CD4-positive, CD25-positive, alpha-beta regulatory T cell (primary cell): Measurements from ENCODE around the gene RBM25. TPM values are rescaled to one million over a fixed set of nuclear protein-coding genes. Genes with fewer than 3 reads are reported as not detected.
"Not testable (repeated sequence)": the region's sequence is repeated elsewhere in the genome, so short reads cannot be mapped to it uniquely, and the experiment has no call there.

Source experiments
- ATAC-seq, 2 donors: fragments of 150-1000 bp; cut with Tn5 transposase; one replicate each; pipeline ENCODE4 v1.10.0; 2021; ENCODE audit warnings: low read depth in 2 of 2, moderate number of reproducible peaks in 2 of 2, moderate library complexity in 1 of 2
- DNase-seq, 3 donors: peaks; one replicate each; pipeline versions ENCODE4 v3.0.0 to v3.0.0-alpha.2; 2012 to 2022; ENCODE audit warnings: mixed read lengths in 1 of 3
- H3K27ac ChIP-seq: one replicate; pipeline ENCODE4 v1.7.0; 2013; ENCODE audit warnings: mild to moderate bottlenecking, low read length; ENCODE audit not compliant: insufficient read depth, poor library complexity, severe bottlenecking
- H3K27me3 ChIP-seq: one replicate; pipeline ENCODE4 v1.7.0; 2013; ENCODE audit warnings: low read length; ENCODE audit not compliant: control insufficient read depth, insufficient read depth
- H3K36me3 ChIP-seq: one replicate; pipeline ENCODE4 v1.7.0; 2013; ENCODE audit warnings: mild to moderate bottlenecking, low read length, moderate library complexity; ENCODE audit not compliant: control insufficient read depth, insufficient read depth
- H3K4me1 ChIP-seq: 2 replicates; pipeline ENCODE4 v1.7.0; 2013; ENCODE audit warnings: mild to moderate bottlenecking, low read length; ENCODE audit not compliant: insufficient read depth, control insufficient read depth, poor library complexity, severe bottlenecking
- H3K4me3 ChIP-seq: one replicate; pipeline ENCODE4 v1.7.0; 2013; ENCODE audit warnings: low read depth, mild to moderate bottlenecking, low read length, moderate library complexity
- H3K9me3 ChIP-seq, 2 experiments: 1 replicate in 1 of 2; 2 replicates in 1 of 2; pipeline ENCODE4 v1.7.0; 2013; ENCODE audit warnings: low read length in 2 of 2, mild to moderate bottlenecking in 1 of 2, moderate library complexity in 1 of 2; ENCODE audit not compliant: control insufficient read depth in 2 of 2
- H3K27ac Mint-ChIP-seq, 3 donors: one replicate each; pipeline ENCODE4 v1.8.0; 2020 to 2022; ENCODE audit warnings: mild to moderate bottlenecking in 3 of 3, mixed read lengths in 3 of 3, moderate library complexity in 2 of 3
- H3K27me3 Mint-ChIP-seq: one replicate; pipeline ENCODE4 v1.8.0; 2022; ENCODE audit warnings: mild to moderate bottlenecking, mixed read lengths
- H3K36me3 Mint-ChIP-seq: one replicate; pipeline ENCODE4 v1.8.0; 2020; ENCODE audit warnings: mixed read lengths
- H3K4me1 Mint-ChIP-seq, 4 donors: one replicate each; pipeline ENCODE4 v1.8.0; 2020 to 2022; ENCODE audit warnings: mixed read lengths in 4 of 4, mild to moderate bottlenecking in 1 of 4
- H3K4me3 Mint-ChIP-seq, 4 donors: one replicate each; pipeline ENCODE4 v1.8.0; 2020 to 2022; ENCODE audit warnings: mild to moderate bottlenecking in 4 of 4, mixed read lengths in 4 of 4, moderate library complexity in 3 of 4
- H3K9me3 Mint-ChIP-seq, 7 donors: one replicate each; pipeline ENCODE4 v1.8.0; 2020 to 2022; ENCODE audit warnings: mixed read lengths in 7 of 7, mild to moderate bottlenecking in 3 of 7, moderate library complexity in 2 of 7
- polyA plus RNA-seq, 4 donors: library from polyadenylated mRNA; unstranded; fragments of 300-500 nt; fragmentation: Illumina TruSeq; gene quantifications; one replicate each; pipeline ENCODE4 v1.2.3, GENCODE V29; 2021
- total RNA-seq: library from RNA; stranded (reverse); gene quantifications from one replicate; pipeline ENCODE4 v1.2.3, GENCODE V29; 2022

The RBM25 gene
- total and polyA plus RNA-seq, 5 donors from 2014 or later: 33.0 to 157 (median 41.2) TPM

DNA sequence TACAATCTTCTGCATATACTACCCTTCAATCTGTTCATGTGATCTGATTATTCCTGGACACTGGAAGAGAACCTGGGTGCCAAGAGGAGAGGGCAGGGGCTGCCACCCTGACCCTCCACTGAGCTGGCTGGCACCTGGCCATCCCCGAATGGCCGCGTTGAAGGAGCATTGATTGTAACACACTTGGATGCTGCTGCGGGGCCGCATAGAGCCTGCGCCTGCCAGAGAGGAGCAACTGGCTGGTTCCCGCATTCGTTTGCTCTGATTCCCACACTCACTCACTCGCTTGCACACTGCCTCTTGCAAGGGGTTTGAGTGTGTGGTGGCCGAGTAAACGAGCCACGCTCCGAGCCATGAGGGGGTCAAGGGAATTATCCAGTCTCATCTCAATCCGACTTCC, 110.4 kb downstream of the RBM25 start:
- H3K27ac ChIP-seq: no peak overlapping the region
- H3K36me3 ChIP-seq: peaks cover 67% of the 10 kb centered on the region
- Mint-ChIP-seq H3K36me3 (peaks cover 60% of the 10 kb centered on the region), H3K9me3 (no peaks in the 10 kb centered on the region), H3K27ac (peak overlapping the region in 1 of 3 donors; percentile 36), H3K27me3 (no peaks in the 10 kb centered on the region), H3K4me1 (peaks cover 3 to 16% (median 8%) of the 10 kb centered on the region in 4 donors), H3K4me3 (no peak overlapping the region)
- H3K9me3 ChIP-seq: no peaks in the 10 kb centered on the region
- no peak for DNase-seq
- no peak overlapping the region for H3K4me3 ChIP-seq
- H3K4me1 ChIP-seq: no peaks in the 10 kb centered on the region
- no peaks in the 10 kb centered on the region for H3K27me3 ChIP-seq
- no peak for ATAC-seq

- not testable (repeated sequence) for DNase-seq, H3K27me3 Mint-ChIP-seq, H3K27ac ChIP-seq, H3K27me3 ChIP-seq, ATAC-seq, H3K4me3 Mint-ChIP-seq, H3K4me1 ChIP-seq, H3K9me3 Mint-ChIP-seq, H3K9me3 ChIP-seq, H3K4me3 ChIP-seq, H3K27ac Mint-ChIP-seq
- peaks cover 3 to 16% (median 8%) of the 10 kb centered on the region in 4 donors for H3K4me1 Mint-ChIP-seq
- H3K36me3 ChIP-seq: peaks cover 77% of the 10 kb centered on the region
- peaks cover 60% of the 10 kb centered on the region for H3K36me3 Mint-ChIP-seq
Measured at GRCh38 chr14:73169855-73170254, 111.5 kb downstream of the RBM25 start.

DNA sequence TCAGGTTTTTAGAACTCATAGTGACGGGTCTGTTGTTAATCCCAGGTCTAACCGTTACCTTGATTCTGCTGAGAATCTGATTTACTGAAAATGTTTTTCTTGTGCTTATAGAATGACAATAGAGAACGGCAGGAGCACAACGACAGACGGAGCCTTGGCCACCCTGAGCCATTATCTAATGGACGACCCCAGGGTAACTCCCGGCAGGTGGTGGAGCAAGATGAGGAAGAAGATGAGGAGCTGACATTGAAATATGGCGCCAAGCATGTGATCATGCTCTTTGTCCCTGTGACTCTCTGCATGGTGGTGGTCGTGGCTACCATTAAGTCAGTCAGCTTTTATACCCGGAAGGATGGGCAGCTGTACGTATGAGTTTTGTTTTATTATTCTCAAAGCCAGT, 112.4 kb downstream of the RBM25 start:
- DNase-seq: no peak
- H3K4me1 Mint-ChIP-seq: peaks cover 3 to 16% (median 8%) of the 10 kb centered on the region in 4 donors
- no peaks in the 10 kb centered on the region for H3K27me3 Mint-ChIP-seq
- no peak overlapping the region for H3K4me3 ChIP-seq
- H3K27ac ChIP-seq: no peak overlapping the region
- peaks cover 63% of the 10 kb centered on the region for H3K36me3 Mint-ChIP-seq
- H3K27ac Mint-ChIP-seq: peak overlapping the region in 1 of 3 donors; percentile 10
- no peaks in the 10 kb centered on the region for H3K9me3 ChIP-seq
- ATAC-seq: no peak
- no peaks in the 10 kb centered on the region for H3K27me3 ChIP-seq
- no peaks in the 10 kb centered on the region for H3K9me3 Mint-ChIP-seq
- H3K36me3 ChIP-seq: peaks cover 80% of the 10 kb centered on the region
- H3K4me1 ChIP-seq: no peaks in the 10 kb centered on the region
- H3K4me3 Mint-ChIP-seq: no peak overlapping the region

- no peaks in the 10 kb centered on the region for H3K9me3 ChIP-seq
- no peaks in the 10 kb centered on the region for H3K4me1 ChIP-seq
- DNase-seq (no peak), ATAC-seq (no peak)
- Mint-ChIP-seq H3K36me3 (peaks cover 75% of the 10 kb centered on the region), H3K4me1 (peaks cover 4 to 16% (median 13%) of the 10 kb centered on the region in 4 donors), H3K27ac (peak overlapping the region in 2 of 3 donors; percentile 8 to 32), H3K9me3 (peaks cover 0 to 2% (median 0%) of the 10 kb centered on the region in 7 donors), H3K27me3 (no peaks in the 10 kb centered on the region), H3K4me3 (no peak overlapping the region)
- no peak overlapping the region for H3K27ac ChIP-seq
- H3K36me3 ChIP-seq: peaks cover 83% of the 10 kb centered on the region
- H3K27me3 ChIP-seq: no peaks in the 10 kb centered on the region
- no peak overlapping the region for H3K4me3 ChIP-seq
Measured at GRCh38 chr14:73172500-73172899, 114.2 kb downstream of the RBM25 start.

DNA sequence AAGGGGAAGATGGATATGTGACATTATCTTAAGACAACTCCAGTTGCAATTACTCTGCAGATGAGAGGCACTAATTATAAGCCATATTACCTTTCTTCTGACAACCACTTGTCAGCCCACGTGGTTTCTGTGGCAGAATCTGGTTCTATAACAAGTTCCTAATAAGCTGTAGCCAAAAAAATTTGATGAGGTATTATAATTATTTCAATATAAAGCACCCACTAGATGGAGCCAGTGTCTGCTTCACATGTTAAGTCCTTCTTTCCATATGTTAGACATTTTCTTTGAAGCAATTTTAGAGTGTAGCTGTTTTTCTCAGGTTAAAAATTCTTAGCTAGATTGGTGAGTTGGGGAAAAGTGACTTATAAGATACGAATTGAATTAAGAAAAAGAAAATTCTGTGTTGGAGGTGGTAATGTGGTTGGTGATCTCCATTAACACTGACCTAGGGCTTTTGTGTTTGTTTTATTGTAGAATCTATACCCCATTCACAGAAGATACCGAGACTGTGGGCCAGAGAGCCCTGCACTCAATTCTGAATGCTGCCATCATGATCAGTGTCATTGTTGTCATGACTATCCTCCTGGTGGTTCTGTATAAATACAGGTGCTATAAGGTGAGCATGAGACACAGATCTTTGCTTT, 114.9 kb downstream of the RBM25 start:
- Histone ChIP-seq H3K27ac (no peak overlapping the region), H3K4me1 (no peaks in the 10 kb centered on the region), H3K9me3 (no peaks in the 10 kb centered on the region), H3K4me3 (no peak overlapping the region), H3K27me3 (no peaks in the 10 kb centered on the region), H3K36me3 (peaks cover 79% of the 10 kb centered on the region)
- H3K4me1 Mint-ChIP-seq: peaks cover 4 to 16% (median 13%) of the 10 kb centered on the region in 4 donors
- no peaks in the 10 kb centered on the region for H3K27me3 Mint-ChIP-seq
- peak in 1 of 2 donors; percentile 42 for ATAC-seq
- peaks cover 0 to 2% (median 0%) of the 10 kb centered on the region in 7 donors for H3K9me3 Mint-ChIP-seq
- DNase-seq: peak in 2 of 3 donors; percentile 30 to 67
- peak overlapping the region in 2 of 3 donors; percentile 8 to 32 for H3K27ac Mint-ChIP-seq
- no peak overlapping the region for H3K4me3 Mint-ChIP-seq
- H3K36me3 Mint-ChIP-seq: peaks cover 71% of the 10 kb centered on the region

Other genes starting within 250 kb of the RBM25 start
- 2.0 TPM for gene DPF3, start 164.4 kb upstream of the RBM25 start, total RNA-seq
- gene DPF3, start 164.4 kb upstream of the RBM25 start, polyA plus RNA-seq: under 1 TPM in 3 of 4 donors, not detected in 1; 0.11 to 0.81 (median 0.16) TPM
- gene DCAF4, start 132.1 kb upstream of the RBM25 start, total RNA-seq: 32.6 TPM
- gene DCAF4, start 132.1 kb upstream of the RBM25 start, polyA plus RNA-seq: 10 to 100 TPM in 2 of 4 donors, 1 to 10 TPM in 2; 7.1 to 12.1 (median 9.3) TPM
- 22.8 TPM for gene ZFYVE1, start 31.4 kb upstream of the RBM25 start, total RNA-seq
- gene ZFYVE1, start 31.4 kb upstream of the RBM25 start, polyA plus RNA-seq: 1 to 10 TPM; 4.1 to 6.1 (median 5.7) TPM
- gene PSEN1, start 78.0 kb downstream of the RBM25 start, total RNA-seq: 44.0 TPM
- gene PSEN1, start 78.0 kb downstream of the RBM25 start, polyA plus RNA-seq: 10 to 100 TPM; 36.6 to 47.5 (median 43.6) TPM
- not detected for gene PAPLN, start 179.0 kb downstream of the RBM25 start, total RNA-seq
- under 1 TPM; 0.11 to 0.47 (median 0.36) TPM for gene PAPLN, start 179.0 kb downstream of the RBM25 start, polyA plus RNA-seq